Mononuclear cell (primary cell): ENCODE measurements around the gene METTL16. TPM values are rescaled to one million over a fixed set of nuclear protein-coding genes. Genes with fewer than 3 reads are reported as not detected.

Source experiments
- H3K27me3 ChIP-seq: 2 replicates; pipeline ENCODE4 v1.6.0; 2011; ENCODE audit warnings: low read length, control low read depth; ENCODE audit not compliant: insufficient read depth
- H3K4me1 ChIP-seq: 2 replicates; pipeline ENCODE4 v1.5.1; 2011; ENCODE audit warnings: mild to moderate bottlenecking, low read length, control low read depth; ENCODE audit not compliant: insufficient read depth
- H3K4me3 ChIP-seq: 2 replicates; pipeline ENCODE4 v1.5.1; 2011; ENCODE audit warnings: mild to moderate bottlenecking, low read length, moderate library complexity
- H3K9me3 ChIP-seq: 2 replicates; pipeline ENCODE4 v1.5.1; 2011; ENCODE audit warnings: low read depth, mild to moderate bottlenecking, control low read depth, low read length
- total RNA-seq: library from RNA; depleted of rRNA; stranded (reverse); fragments of >200 nt; gene quantifications from one replicate; pipeline ENCODE4 v1.2.3, GENCODE V29; 2012

Gene METTL16
- total RNA-seq, 1 donor, result 50.3 TPM

- peaks cover 69% of the 10 kb centered on the region for H3K4me1 ChIP-seq
- peak overlapping the region; percentile 100 for H3K4me3 ChIP-seq
- no peaks in the 10 kb centered on the region for H3K9me3 ChIP-seq
- no peaks in the 10 kb centered on the region for H3K27me3 ChIP-seq
Observed at GRCh38 chr17:2401426-2402221, 110.1 kb downstream of the METTL16 start.

- Histone ChIP-seq H3K27me3 (no peaks in the 10 kb centered on the region), H3K4me1 (peaks cover 72% of the 10 kb centered on the region), H3K9me3 (no peaks in the 10 kb centered on the region), H3K4me3 (peak within 1 kb of the TSS; percentile 100)
Observed at GRCh38 chr17:2400877-2401425, 110.7 kb downstream of the METTL16 start, which contains the start of gene MNT. MNT (minus strand) TSS chr17:2401060; CDS start chr17:2400712, 348 bp downstream.

- Histone ChIP-seq H3K4me3 (peak overlapping the region; percentile 100), H3K27me3 (no peaks in the 10 kb centered on the region), H3K4me1 (peaks cover 73% of the 10 kb centered on the region), H3K9me3 (no peaks in the 10 kb centered on the region)
Observed at GRCh38 chr17:2400474-2400866, 111.2 kb downstream of the METTL16 start.

- peaks cover 73% of the 10 kb centered on the region for H3K4me1 ChIP-seq
- H3K27me3 ChIP-seq, result no peaks in the 10 kb centered on the region
- no peaks in the 10 kb centered on the region for H3K9me3 ChIP-seq
- peak overlapping the region; percentile 100 for H3K4me3 ChIP-seq
Observed at GRCh38 chr17:2399572-2400473, 111.9 kb downstream of the METTL16 start.

- no peaks in the 10 kb centered on the region for H3K9me3 ChIP-seq
- H3K4me1 ChIP-seq, result peaks cover 72% of the 10 kb centered on the region
- H3K27me3 ChIP-seq, result no peaks in the 10 kb centered on the region
- H3K4me3 ChIP-seq, result peak overlapping the region; percentile 100
Observed at GRCh38 chr17:2398655-2399571, 112.8 kb downstream of the METTL16 start.

- H3K27me3 ChIP-seq, result no peaks in the 10 kb centered on the region
- peaks cover 65% of the 10 kb centered on the region for H3K4me1 ChIP-seq
- no peak overlapping the region for H3K4me3 ChIP-seq
- H3K9me3 ChIP-seq, result no peaks in the 10 kb centered on the region
Observed at GRCh38 chr17:2398182-2398581, 113.5 kb downstream of the METTL16 start.

GRCh38 chr17:2397247-2398171 lies 114.2 kb downstream of the METTL16 start:
- no peaks in the 10 kb centered on the region for H3K27me3 ChIP-seq
- peak overlapping the region; percentile 24 for H3K4me3 ChIP-seq
- H3K4me1 ChIP-seq, result peaks cover 58% of the 10 kb centered on the region
- no peaks in the 10 kb centered on the region for H3K9me3 ChIP-seq

GRCh38 chr17:2396568-2397246 lies 115.0 kb downstream of the METTL16 start:
- no peaks in the 10 kb centered on the region for H3K27me3 ChIP-seq
- H3K4me1 ChIP-seq, result peaks cover 61% of the 10 kb centered on the region
- no peaks in the 10 kb centered on the region for H3K9me3 ChIP-seq
- H3K4me3 ChIP-seq, result peak overlapping the region; percentile 24

GRCh38 chr17:2396192-2396567 lies 115.5 kb downstream of the METTL16 start:
- H3K4me1 ChIP-seq, result peaks cover 66% of the 10 kb centered on the region
- peak overlapping the region; percentile 24 for H3K4me3 ChIP-seq
- no peaks in the 10 kb centered on the region for H3K9me3 ChIP-seq
- no peaks in the 10 kb centered on the region for H3K27me3 ChIP-seq

GRCh38 chr17:2395258-2396181 lies 116.2 kb downstream of the METTL16 start:
- Histone ChIP-seq H3K4me1 (peaks cover 73% of the 10 kb centered on the region), H3K27me3 (no peaks in the 10 kb centered on the region), H3K9me3 (no peaks in the 10 kb centered on the region), H3K4me3 (no peak overlapping the region)

- H3K9me3 ChIP-seq, result no peaks in the 10 kb centered on the region
- no peak overlapping the region for H3K4me3 ChIP-seq
- H3K4me1 ChIP-seq, result peaks cover 78% of the 10 kb centered on the region
- H3K27me3 ChIP-seq, result no peaks in the 10 kb centered on the region
Observed at GRCh38 chr17:2394775-2395201, 116.9 kb downstream of the METTL16 start.
